GM18519 (cell line): ENCODE data around the gene FDX2.
"Not testable (repeated sequence)": the region's sequence is repeated elsewhere in the genome, so short reads cannot be mapped to it uniquely, and the experiment has no call there.

Experiments used
- ATAC-seq: cut with Tn5 transposase; IDR thresholded peaks from one replicate; pipeline ENCODE4 v1.9.1; 2021; ENCODE audit warnings: mild to moderate bottlenecking, moderate library complexity; ENCODE audit not compliant: unreplicated experiment, low FRiP score

The FDX2 gene

GRCh38 chr19:10315335-10316214 is at the start of gene FDX2:
Gene FDX2, minus strand, starts transcription at chr19:10316015. Its CDS starts 19 bp downstream, at chr19:10315996.
- no peak for ATAC-seq

- no peak for ATAC-seq
Observed at GRCh38 chr19:10365518-10365917, 49.7 kb upstream of the FDX2 start.

- no peak for ATAC-seq
Observed at GRCh38 chr19:10364644-10365043, 48.8 kb upstream of the FDX2 start.

GRCh38 chr19:10363789-10364281 is 48.0 kb upstream of the FDX2 start:
- ATAC-seq, result no peak

GRCh38 chr19:10362259-10362658 is 46.4 kb upstream of the FDX2 start:
- ATAC-seq, result no peak

GRCh38 chr19:10361569-10362011 is 45.8 kb upstream of the FDX2 start:
- ATAC-seq, result no peak

- ATAC-seq, result no peak
Observed at GRCh38 chr19:10356431-10356830, 40.6 kb upstream of the FDX2 start.

GRCh38 chr19:10353793-10354391 is 38.1 kb upstream of the FDX2 start:
- no peak for ATAC-seq

- no peak for ATAC-seq
Observed at GRCh38 chr19:10352764-10353671, 37.2 kb upstream of the FDX2 start.

GRCh38 chr19:10346509-10346908 is 30.7 kb upstream of the FDX2 start:
- no peak for ATAC-seq

- ATAC-seq, result no peak
Observed at GRCh38 chr19:10344780-10345179, 29.0 kb upstream of the FDX2 start.

- no peak for ATAC-seq
Observed at GRCh38 chr19:10343495-10343894, 27.7 kb upstream of the FDX2 start.

GRCh38 chr19:10339977-10340376 is 24.2 kb upstream of the FDX2 start:
- ATAC-seq, result no peak

- ATAC-seq, result no peak
Observed at GRCh38 chr19:10339380-10339960, 23.7 kb upstream of the FDX2 start, which contains the start of gene ICAM3. Gene ICAM3, minus strand, starts transcription at chr19:10339624. Its CDS starts 10 bp downstream, at chr19:10339614.

GRCh38 chr19:10338940-10339339 is 23.1 kb upstream of the FDX2 start:
- ATAC-seq, result no peak

- ATAC-seq, result not testable (repeated sequence)
Observed at GRCh38 chr19:10336725-10337124, 20.9 kb upstream of the FDX2 start.

GRCh38 chr19:10335352-10335985 is 19.7 kb upstream of the FDX2 start:
- ATAC-seq, result no peak

GRCh38 chr19:10334588-10335351 is 19.0 kb upstream of the FDX2 start:
- ATAC-seq, result no peak
